Type B pancreatic cell (in vitro differentiated cells): ENCODE results near the gene IL1R2. TPM values are rescaled to one million over a fixed set of nuclear protein-coding genes. Genes with fewer than 3 reads are reported as not detected.

Source experiments
- DNase-seq: peaks from one replicate; pipeline ENCODE4 v3.0.0; 2021; ENCODE audit warnings: mixed read lengths; ENCODE audit not compliant: unreplicated experiment; ENCODE audit errors: extremely low spot score
- H3K27ac Mint-ChIP-seq: 2 replicates; pipeline ENCODE4 v1.8.0; 2021; ENCODE audit warnings: mild to moderate bottlenecking, mixed read lengths
- H3K27me3 Mint-ChIP-seq: 2 replicates; pipeline ENCODE4 v1.8.0; 2021; ENCODE audit warnings: mixed read lengths
- H3K36me3 Mint-ChIP-seq: 2 replicates; pipeline ENCODE4 v1.8.0; 2021; ENCODE audit warnings: mixed read lengths
- H3K4me1 Mint-ChIP-seq: one replicate; pipeline ENCODE4 v1.8.0; 2021; ENCODE audit warnings: mixed read lengths; ENCODE audit not compliant: unreplicated experiment
- H3K4me3 Mint-ChIP-seq: 2 replicates; pipeline ENCODE4 v1.8.0; 2021; ENCODE audit warnings: mild to moderate bottlenecking, mixed read lengths
- H3K9me3 Mint-ChIP-seq: 2 replicates; pipeline ENCODE4 v1.8.0; 2021; ENCODE audit warnings: mixed read lengths
- total RNA-seq: library from RNA; stranded (reverse); gene quantifications from 2 replicates; pipeline ENCODE4 v1.2.1, GENCODE V29; 2021; ENCODE audit warnings: low replicate concordance
- TF ChIP-seq, protein P1 (sequence below): fragments of 200-600 bp; sonication (generic); conservative IDR thresholded peaks from 2 replicates; pipeline ENCODE4 v1.5.0; 2021; ENCODE audit warnings: antibody characterized with exemption, mild to moderate bottlenecking

The IL1R2 gene
- total RNA-seq, 1 donor from 2014 or later, result 0.48 TPM

DNA sequence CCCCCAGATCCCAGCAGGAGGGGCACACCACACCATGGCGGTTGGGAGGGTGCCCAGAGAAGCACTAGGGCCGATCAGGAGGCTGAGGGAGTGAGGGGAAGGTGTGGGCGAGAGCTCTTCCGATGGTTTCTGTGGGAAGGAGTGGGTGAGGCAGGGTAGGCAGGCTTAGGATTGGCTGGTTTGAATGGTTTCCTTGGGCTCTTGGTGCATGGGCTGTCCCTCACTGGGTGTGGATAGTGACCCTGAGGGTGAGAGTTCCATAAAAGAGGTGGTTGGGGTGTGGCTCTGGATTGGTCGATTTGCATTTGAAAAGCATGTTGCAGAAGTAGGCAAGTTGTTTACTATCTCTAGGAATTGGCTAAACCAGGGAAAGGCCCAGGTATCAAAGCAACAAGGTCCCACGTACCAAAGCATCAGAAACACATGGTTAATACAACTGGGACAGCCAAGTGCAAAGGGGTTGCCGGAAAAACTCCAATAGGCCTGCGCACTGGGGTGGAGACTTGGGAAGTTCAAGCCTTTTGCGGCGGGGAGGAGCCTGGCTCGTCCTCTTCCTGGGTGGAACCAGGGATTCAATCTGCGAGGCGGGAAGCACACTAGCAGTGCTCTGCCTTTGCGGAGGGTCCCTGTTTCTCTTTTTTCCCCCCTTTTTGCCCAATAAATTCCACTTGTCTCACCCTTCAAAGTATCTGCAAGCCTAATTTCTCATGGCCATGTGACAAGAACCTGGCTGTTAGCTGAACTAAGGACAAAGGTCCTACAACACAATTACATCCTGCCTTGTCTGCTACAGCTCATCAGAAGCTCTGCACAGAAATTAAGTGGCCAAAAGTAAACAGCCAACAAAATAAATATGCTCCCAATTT, 43.2 kb downstream of the IL1R2 start:
- Mint-ChIP-seq H3K27me3 (peaks cover 4% of the 10 kb centered on the region), H3K9me3 (peaks cover under 1% of the 10 kb centered on the region), H3K36me3 (no peaks in the 10 kb centered on the region), H3K4me1 (peaks cover 8% of the 10 kb centered on the region), H3K27ac (no peak overlapping the region), H3K4me3 (no peak overlapping the region)
- TF ChIP-seq, protein P1, sequence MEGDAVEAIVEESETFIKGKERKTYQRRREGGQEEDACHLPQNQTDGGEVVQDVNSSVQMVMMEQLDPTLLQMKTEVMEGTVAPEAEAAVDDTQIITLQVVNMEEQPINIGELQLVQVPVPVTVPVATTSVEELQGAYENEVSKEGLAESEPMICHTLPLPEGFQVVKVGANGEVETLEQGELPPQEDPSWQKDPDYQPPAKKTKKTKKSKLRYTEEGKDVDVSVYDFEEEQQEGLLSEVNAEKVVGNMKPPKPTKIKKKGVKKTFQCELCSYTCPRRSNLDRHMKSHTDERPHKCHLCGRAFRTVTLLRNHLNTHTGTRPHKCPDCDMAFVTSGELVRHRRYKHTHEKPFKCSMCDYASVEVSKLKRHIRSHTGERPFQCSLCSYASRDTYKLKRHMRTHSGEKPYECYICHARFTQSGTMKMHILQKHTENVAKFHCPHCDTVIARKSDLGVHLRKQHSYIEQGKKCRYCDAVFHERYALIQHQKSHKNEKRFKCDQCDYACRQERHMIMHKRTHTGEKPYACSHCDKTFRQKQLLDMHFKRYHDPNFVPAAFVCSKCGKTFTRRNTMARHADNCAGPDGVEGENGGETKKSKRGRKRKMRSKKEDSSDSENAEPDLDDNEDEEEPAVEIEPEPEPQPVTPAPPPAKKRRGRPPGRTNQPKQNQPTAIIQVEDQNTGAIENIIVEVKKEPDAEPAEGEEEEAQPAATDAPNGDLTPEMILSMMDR, result no peak
- DNase-seq, result no peak

DNA sequence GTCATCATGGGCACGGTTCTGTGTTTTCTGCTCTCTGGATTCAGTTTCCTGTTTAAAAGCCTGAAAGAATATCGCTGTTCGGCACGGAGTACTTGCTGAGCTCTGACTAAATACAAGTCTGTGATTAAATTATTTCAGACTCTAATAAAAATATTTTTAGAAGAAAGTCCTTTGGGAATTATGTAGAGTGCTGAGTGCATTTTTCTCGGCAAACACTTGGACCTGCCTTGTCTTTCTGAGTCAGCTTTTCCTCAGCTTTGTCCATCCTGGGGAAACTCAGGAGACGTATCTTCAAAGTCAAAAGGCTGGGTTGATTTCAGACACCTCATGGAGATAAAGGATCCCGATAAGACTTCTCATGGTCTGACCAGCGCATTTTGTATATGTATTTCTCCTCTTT, 45.9 kb downstream of the IL1R2 start:
- TF ChIP-seq, protein P1, result no peak

DNA sequence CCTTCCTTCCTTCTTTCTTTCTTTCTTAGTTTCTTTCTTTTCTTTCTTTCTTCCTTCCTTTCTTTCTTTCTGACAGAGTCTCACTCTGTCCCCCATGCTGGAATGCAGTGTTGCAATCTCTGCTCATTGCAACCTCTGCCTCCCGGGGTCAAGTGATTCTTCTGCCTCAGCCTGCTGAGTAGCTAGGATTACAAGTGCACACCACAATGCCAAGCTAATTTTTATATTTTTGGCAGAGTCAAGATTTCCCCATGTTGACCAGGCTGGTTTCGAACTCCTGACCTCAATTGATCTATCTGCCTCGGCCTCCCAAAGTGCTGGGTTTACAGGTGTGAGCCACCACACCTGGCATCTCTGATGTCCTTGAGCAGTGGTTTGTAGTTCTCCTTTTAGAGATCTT, 48.5 kb downstream of the IL1R2 start:
- H3K36me3 Mint-ChIP-seq, result no peaks in the 10 kb centered on the region
- H3K4me3 Mint-ChIP-seq, result no peak overlapping the region
- H3K27me3 Mint-ChIP-seq, result peaks cover 22% of the 10 kb centered on the region
- no peak for DNase-seq
- H3K9me3 Mint-ChIP-seq, result no peaks in the 10 kb centered on the region
- no peaks in the 10 kb centered on the region for H3K4me1 Mint-ChIP-seq
- H3K27ac Mint-ChIP-seq, result no peak overlapping the region
- TF ChIP-seq, protein P1, result no peak

More for the DNA sequence above, 45.9 kb downstream of the IL1R2 start:
- DNase-seq, result no peak
- no peak overlapping the region for H3K27ac Mint-ChIP-seq
- no peaks in the 10 kb centered on the region for H3K36me3 Mint-ChIP-seq
- H3K9me3 Mint-ChIP-seq, result no peaks in the 10 kb centered on the region
- H3K27me3 Mint-ChIP-seq, result peaks cover 15% of the 10 kb centered on the region
- no peak overlapping the region for H3K4me3 Mint-ChIP-seq
- peaks cover 8% of the 10 kb centered on the region for H3K4me1 Mint-ChIP-seq

DNA sequence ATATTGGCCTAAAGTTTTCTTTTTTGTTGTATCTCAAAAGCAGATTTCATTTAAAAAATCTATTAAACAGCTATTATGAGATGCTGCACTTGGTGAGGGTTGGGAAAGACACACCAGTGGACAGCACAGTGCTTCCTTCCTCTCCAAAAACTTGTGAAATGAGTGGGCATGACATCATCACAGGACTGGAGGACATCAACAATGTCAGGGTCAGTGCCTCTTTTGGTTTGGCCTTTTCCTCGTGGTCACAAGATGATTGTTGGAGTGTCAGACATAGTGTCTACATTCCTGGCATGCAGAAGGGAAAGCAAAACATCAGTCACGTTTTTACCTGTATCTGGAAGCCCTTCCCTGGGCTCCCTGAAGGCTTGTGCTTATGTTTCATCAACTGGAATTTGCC, 49.6 kb downstream of the IL1R2 start:
- no peak for DNase-seq
- Mint-ChIP-seq H3K36me3 (no peaks in the 10 kb centered on the region), H3K9me3 (no peaks in the 10 kb centered on the region), H3K4me3 (no peak overlapping the region), H3K4me1 (peaks cover 2% of the 10 kb centered on the region), H3K27ac (no peak overlapping the region), H3K27me3 (peaks cover 22% of the 10 kb centered on the region)
- TF ChIP-seq, protein P1, result no peak

DNA sequence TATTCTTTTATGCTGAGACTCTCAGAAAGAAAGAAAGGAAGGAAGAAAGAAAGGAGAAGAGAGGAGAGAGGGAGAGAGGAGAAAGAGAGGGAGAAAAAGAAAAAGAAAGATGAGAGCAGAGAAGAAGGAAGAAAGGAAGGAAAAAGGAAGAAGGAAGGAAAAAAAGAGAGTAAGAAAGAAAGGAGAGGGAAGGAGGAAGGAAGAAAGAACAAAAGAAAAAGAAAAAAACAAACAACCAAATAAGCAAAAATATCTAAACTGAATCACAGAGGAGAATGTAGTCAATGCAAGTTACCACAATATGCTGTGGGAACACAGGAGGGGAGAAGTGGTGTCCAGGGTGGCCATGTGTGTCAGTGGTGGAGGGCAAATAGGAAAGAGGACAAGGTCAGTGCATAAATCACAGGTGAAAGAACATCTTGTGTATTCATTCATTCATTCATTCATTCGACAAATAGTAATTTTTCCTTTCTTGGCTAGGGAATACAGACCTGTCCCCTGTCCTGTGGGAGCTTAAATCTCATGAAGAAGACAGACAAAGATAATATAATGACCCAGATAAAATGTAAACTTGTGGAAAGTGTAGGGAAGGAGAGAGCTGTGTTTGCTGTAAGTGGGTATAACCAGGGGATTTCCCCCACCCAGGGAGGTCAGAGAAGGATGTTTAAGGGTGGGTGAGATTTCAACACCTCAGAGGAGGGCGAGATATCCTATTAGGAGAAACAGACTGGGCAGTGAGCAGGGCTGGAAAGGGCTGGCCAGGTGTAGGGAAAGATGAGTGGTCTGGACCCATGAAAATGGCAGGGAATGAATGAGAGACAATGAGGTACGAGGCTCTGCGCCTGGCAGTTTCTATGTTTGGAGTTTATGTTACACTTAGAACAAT, 50.7 kb downstream of the IL1R2 start:
- DNase-seq, result no peak
- H3K27me3 Mint-ChIP-seq, result peaks cover 22% of the 10 kb centered on the region
- H3K27ac Mint-ChIP-seq, result no peak overlapping the region
- H3K4me3 Mint-ChIP-seq, result no peak overlapping the region
- H3K9me3 Mint-ChIP-seq, result no peaks in the 10 kb centered on the region
- TF ChIP-seq, protein P1, result no peak
- peaks cover 8% of the 10 kb centered on the region for H3K4me1 Mint-ChIP-seq
- H3K36me3 Mint-ChIP-seq, result no peaks in the 10 kb centered on the region
